CD14-positive monocyte (primary cell): ENCODE data around the gene CPNE8. TPM values are rescaled to one million over a fixed set of nuclear protein-coding genes. Genes with fewer than 3 reads are reported as not detected.

Source experiments
- DNase-seq, 3 donors: peaks; one replicate each; pipeline ENCODE4 v3.0.0-alpha.2; 2011 to 2022
- H2AFZ ChIP-seq: 2 replicates; pipeline ENCODE4 v1.6.0; 2012; ENCODE audit warnings: mild to moderate bottlenecking, low read depth, low read length, inconsistent platforms; ENCODE audit not compliant: insufficient read depth, poor library complexity, severe bottlenecking
- H3K27ac ChIP-seq, 2 donors: 1 replicate in 1 of 2; 2 replicates in 1 of 2; pipeline ENCODE4 v1.5.1; 2012 to 2013; ENCODE audit warnings: low read length in 2 of 2, control low read depth in 1 of 2, inconsistent platforms in 1 of 2, low read depth in 1 of 2, mild to moderate bottlenecking in 1 of 2
- H3K27me3 ChIP-seq, 2 donors: one replicate each; pipeline versions ENCODE4 v1.6.0 to v1.6.1; 2011 to 2013; ENCODE audit warnings: low read length in 2 of 2; ENCODE audit not compliant: control insufficient read depth in 2 of 2, insufficient read depth in 2 of 2
- H3K36me3 ChIP-seq, 2 donors: replicated peaks in 1 of 2; 1 replicate in 1 of 2; 2 replicates in 1 of 2; pipeline versions ENCODE4 v1.5.1 to v1.6.1; 2012 to 2013; ENCODE audit warnings: low read length in 2 of 2, control low read depth in 1 of 2, inconsistent platforms in 1 of 2, mild to moderate bottlenecking in 1 of 2; ENCODE audit not compliant: insufficient read depth in 2 of 2, control insufficient read depth in 1 of 2
- H3K4me1 ChIP-seq, 2 donors: 1 replicate in 1 of 2; 2 replicates in 1 of 2; pipeline versions ENCODE4 v1.5.1 to v1.6.1; 2012 to 2013; ENCODE audit warnings: low read length in 2 of 2, control low read depth in 1 of 2, inconsistent platforms in 1 of 2, mild to moderate bottlenecking in 1 of 2, moderate library complexity in 1 of 2; ENCODE audit not compliant: insufficient read depth in 2 of 2, control insufficient read depth in 1 of 2
- H3K4me2 ChIP-seq: replicated peaks from 2 replicates; pipeline ENCODE3; 2012; ENCODE audit warnings: low read length, moderate library complexity, mild to moderate bottlenecking; ENCODE audit not compliant: poor library complexity, severe bottlenecking; ENCODE audit errors: extremely low read depth
- H3K4me3 ChIP-seq, 3 experiments: fragments of 200-600 bp in 1 of 3; sonication (generic) in 1 of 3; replicated peaks in 1 of 3; 1 replicate in 2 of 3; 2 replicates in 1 of 3; pipeline ENCODE4 v1.5.1; 2011 to 2013; ENCODE audit warnings: low read length in 3 of 3, mild to moderate bottlenecking in 3 of 3, control low read depth in 2 of 3, low read depth in 2 of 3, inconsistent platforms in 1 of 3, moderate library complexity in 1 of 3
- H3K79me2 ChIP-seq: 2 replicates; pipeline ENCODE4 v1.6.0; 2012; ENCODE audit warnings: mild to moderate bottlenecking, control low read depth, inconsistent platforms, low read length, moderate library complexity; ENCODE audit not compliant: insufficient read depth
- H3K9ac ChIP-seq: 2 replicates; pipeline ENCODE4 v1.6.0; 2017; ENCODE audit warnings: low read length, mild to moderate bottlenecking; ENCODE audit not compliant: insufficient read depth, poor library complexity, severe bottlenecking
- H3K9me3 ChIP-seq, 2 donors: replicated peaks in 1 of 2; 1 replicate in 1 of 2; 2 replicates in 1 of 2; pipeline versions ENCODE4 v1.5.1 to v1.6.1; 2012 to 2013; ENCODE audit warnings: low read length in 2 of 2, control low read depth in 1 of 2; ENCODE audit not compliant: control insufficient read depth in 1 of 2, insufficient read depth in 1 of 2
- H4K20me1 ChIP-seq: 2 replicates; pipeline ENCODE4 v1.6.0; 2012; ENCODE audit warnings: mild to moderate bottlenecking, low read length, control low read depth, moderate library complexity; ENCODE audit not compliant: insufficient read depth
- H3K27ac Mint-ChIP-seq, 7 donors: one replicate each; pipeline ENCODE4 v1.8.0; 2020; ENCODE audit warnings: mild to moderate bottlenecking in 7 of 7, mixed read lengths in 7 of 7, moderate library complexity in 6 of 7, inconsistent platforms in 2 of 7
- H3K27me3 Mint-ChIP-seq, 3 donors: one replicate each; pipeline ENCODE4 v1.8.0; 2021 to 2022; ENCODE audit warnings: low read depth in 3 of 3, mild to moderate bottlenecking in 3 of 3, mixed read lengths in 3 of 3, moderate library complexity in 3 of 3, inconsistent platforms in 1 of 3
- H3K36me3 Mint-ChIP-seq, 2 donors: one replicate each; pipeline ENCODE4 v1.8.0; 2020; ENCODE audit warnings: mixed read lengths in 2 of 2, inconsistent platforms in 1 of 2, mild to moderate bottlenecking in 1 of 2
- H3K4me1 Mint-ChIP-seq: one replicate; pipeline ENCODE4 v1.8.0; 2020; ENCODE audit warnings: mild to moderate bottlenecking, mixed read lengths
- H3K4me3 Mint-ChIP-seq, 2 donors: one replicate each; pipeline ENCODE4 v1.8.0; 2020; ENCODE audit warnings: mild to moderate bottlenecking in 2 of 2, mixed read lengths in 2 of 2, moderate library complexity in 1 of 2
- H3K9me3 Mint-ChIP-seq, 7 donors: one replicate each; pipeline ENCODE4 v1.8.0; 2020 to 2022; ENCODE audit warnings: mixed read lengths in 7 of 7, mild to moderate bottlenecking in 6 of 7, moderate library complexity in 6 of 7, inconsistent platforms in 2 of 7
- WGBS: methylation state at CpG from one replicate; pipeline ENCODE4 v1.1.5; 2013; ENCODE audit warnings: missing lambda C conversion rate; ENCODE audit not compliant: insufficient coverage; 5-methylcytosine and 5-hydroxymethylcytosine counted together
- intact Hi-C, 2 donors: fragments of 100-400 bp; cut with micrococcal nuclease; formaldehyde crosslinking; loops; one replicate each; pipeline versions ENCODE4 v1.15.0 to v1.15.1; 2023
- polyA plus RNA-seq, 3 donors: library from polyadenylated mRNA; depleted of rRNA in 1 of 3; unstranded in 2 of 3; stranded (reverse) in 1 of 3; fragments of 300-500 nt in 2 of 3; fragments of >200 nt in 1 of 3; fragmentation: Illumina TruSeq in 2 of 3; gene quantifications; 1 replicate in 2 of 3; 2 replicates in 1 of 3; pipeline ENCODE4 v1.2.3, GENCODE V29; 2012 to 2021
- TF ChIP-seq, protein P1 (sequence below): fragments of 200-600 bp; IDR thresholded peaks from one replicate; pipeline ENCODE4 v1.8.0; 2022; ENCODE audit warnings: antibody characterized with exemption, mild to moderate bottlenecking

CPNE8 gene
- polyA plus RNA-seq, 3 donors, result 15.2 to 22.5 (median 19.0) TPM

DNA sequence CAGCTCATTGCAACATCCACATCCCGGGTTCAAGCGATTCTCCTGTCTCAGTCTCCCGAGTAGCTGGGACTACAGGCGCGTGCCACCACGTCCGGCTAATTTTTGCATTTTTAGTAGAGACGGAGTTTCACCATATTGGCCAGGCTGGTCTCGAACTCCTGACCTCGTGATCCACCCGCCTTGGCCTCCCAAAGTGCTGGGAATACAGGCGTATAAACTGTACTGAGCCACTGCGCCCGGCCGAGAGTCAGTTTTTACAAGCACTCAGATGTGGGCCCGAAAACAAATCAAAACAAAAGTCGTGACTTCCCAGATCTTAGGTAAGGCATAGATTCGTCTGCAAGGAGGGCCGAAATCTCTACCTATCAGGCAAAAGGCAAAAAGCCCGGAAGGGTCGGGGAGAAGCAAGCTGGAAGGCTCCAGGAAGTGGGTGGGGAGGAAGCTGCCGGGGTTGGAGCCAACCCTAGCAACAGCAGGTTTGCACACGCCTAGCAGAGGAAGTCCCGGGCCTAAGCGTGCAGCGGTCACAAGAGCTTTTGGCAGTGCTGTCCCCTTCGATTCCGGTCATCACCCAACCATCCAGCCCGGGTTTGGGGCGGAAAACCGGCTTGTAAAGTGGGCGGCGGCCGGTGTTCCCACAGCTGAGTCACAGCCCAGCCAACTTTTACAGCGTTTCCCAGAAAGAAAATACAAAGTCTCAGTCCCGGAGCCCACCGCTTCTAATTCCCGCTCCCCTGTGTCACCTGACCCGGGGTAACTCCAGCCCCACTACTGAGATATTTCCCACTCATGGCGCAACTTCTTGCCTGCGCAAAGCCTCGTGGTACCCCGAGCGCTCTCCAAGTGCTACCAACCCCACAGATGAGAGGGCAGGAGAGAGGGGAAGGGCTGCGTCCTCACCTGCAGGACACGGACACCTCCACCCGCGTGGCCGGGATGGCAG, 583 bp downstream of the CPNE8 start:
- H3K9me3 ChIP-seq, result no peaks in the 10 kb centered on the region
- H3K4me1 Mint-ChIP-seq, result peaks cover 45% of the 10 kb centered on the region
- peak overlapping the region; percentile 97 to 99 (median 98) for H3K27ac Mint-ChIP-seq
- H3K27me3 ChIP-seq, result no peaks in the 10 kb centered on the region
- H3K9ac ChIP-seq, result peak overlapping the region; percentile 97
- TF ChIP-seq, protein P1, sequence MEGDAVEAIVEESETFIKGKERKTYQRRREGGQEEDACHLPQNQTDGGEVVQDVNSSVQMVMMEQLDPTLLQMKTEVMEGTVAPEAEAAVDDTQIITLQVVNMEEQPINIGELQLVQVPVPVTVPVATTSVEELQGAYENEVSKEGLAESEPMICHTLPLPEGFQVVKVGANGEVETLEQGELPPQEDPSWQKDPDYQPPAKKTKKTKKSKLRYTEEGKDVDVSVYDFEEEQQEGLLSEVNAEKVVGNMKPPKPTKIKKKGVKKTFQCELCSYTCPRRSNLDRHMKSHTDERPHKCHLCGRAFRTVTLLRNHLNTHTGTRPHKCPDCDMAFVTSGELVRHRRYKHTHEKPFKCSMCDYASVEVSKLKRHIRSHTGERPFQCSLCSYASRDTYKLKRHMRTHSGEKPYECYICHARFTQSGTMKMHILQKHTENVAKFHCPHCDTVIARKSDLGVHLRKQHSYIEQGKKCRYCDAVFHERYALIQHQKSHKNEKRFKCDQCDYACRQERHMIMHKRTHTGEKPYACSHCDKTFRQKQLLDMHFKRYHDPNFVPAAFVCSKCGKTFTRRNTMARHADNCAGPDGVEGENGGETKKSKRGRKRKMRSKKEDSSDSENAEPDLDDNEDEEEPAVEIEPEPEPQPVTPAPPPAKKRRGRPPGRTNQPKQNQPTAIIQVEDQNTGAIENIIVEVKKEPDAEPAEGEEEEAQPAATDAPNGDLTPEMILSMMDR, result no peak
- peaks cover 0 to 2% (median 2%) of the 10 kb centered on the region in 3 donors for H3K27me3 Mint-ChIP-seq
- H2AFZ ChIP-seq, result peak overlapping the region; percentile 94
- H4K20me1 ChIP-seq, result peaks cover 31% of the 10 kb centered on the region
- peak overlapping the region; percentile 97 for H3K4me2 ChIP-seq
- peaks cover 0 to 2% (median 0%) of the 10 kb centered on the region in 7 donors for H3K9me3 Mint-ChIP-seq
- peak overlapping the region; percentile 76 to 98 (median 97) for H3K4me3 ChIP-seq
- peak; percentile 89 to 96 (median 92) for DNase-seq
- peak overlapping the region; percentile 97 to 98 for H3K4me3 Mint-ChIP-seq
- 12% methylated on average over 35 of the region's 49 CpGs for WGBS
- peaks cover 63% of the 10 kb centered on the region for H3K79me2 ChIP-seq
- intact Hi-C loops, result loop anchor here in 1 of 2 donors (5.0 to 10.0 kb wide), 2 partner anchors 330 to 588 kb away; partner anchors contain the start of gene ALG10B
- H3K36me3 Mint-ChIP-seq, result peaks cover 3 to 5% of the 10 kb centered on the region in 2 donors
- H3K36me3 ChIP-seq, result no peaks in the 10 kb centered on the region
- H3K27ac ChIP-seq, result peak overlapping the region; percentile 100
- peaks cover 30 to 35% of the 10 kb centered on the region in 2 donors for H3K4me1 ChIP-seq

DNA sequence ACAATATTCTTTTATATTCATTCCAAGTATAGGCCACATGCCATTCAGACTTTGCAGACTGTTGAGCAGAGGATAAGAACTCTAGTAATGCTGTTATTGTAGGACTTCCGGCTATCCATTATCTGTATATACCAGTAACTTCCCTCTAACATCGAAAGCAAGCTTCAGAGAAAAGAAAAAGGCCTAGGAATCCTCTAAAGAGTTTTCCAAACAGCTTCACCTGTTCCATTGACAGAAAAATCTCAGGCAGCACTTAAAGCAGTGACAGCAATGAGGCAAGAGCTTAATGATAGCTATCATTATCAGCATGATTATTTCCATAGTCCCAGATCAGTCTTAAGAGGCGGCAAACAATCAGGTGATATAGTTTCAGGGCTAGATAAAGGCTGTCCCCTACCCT, 1.8 kb downstream of the CPNE8 start:
- TF ChIP-seq, protein P1, result no peak
- Histone ChIP-seq H3K27me3 (no peaks in the 10 kb centered on the region), H3K4me3 (peak overlapping the region in 1 of 3 experiments; percentile 98), H3K27ac (peak overlapping the region in 1 of 2 donors; percentile 100), H3K9me3 (no peaks in the 10 kb centered on the region), H3K9ac (no peak overlapping the region), H2AFZ (peak overlapping the region; percentile 94), H3K4me2 (peak overlapping the region; percentile 97), H3K4me1 (peaks cover 30 to 35% of the 10 kb centered on the region in 2 donors), H3K36me3 (no peaks in the 10 kb centered on the region), H3K79me2 (peaks cover 75% of the 10 kb centered on the region), H4K20me1 (peaks cover 43% of the 10 kb centered on the region)
- Mint-ChIP-seq H3K4me1 (peaks cover 47% of the 10 kb centered on the region), H3K27me3 (peaks cover 0 to 2% (median 2%) of the 10 kb centered on the region in 3 donors), H3K4me3 (peak overlapping the region; percentile 97 to 98), H3K36me3 (peaks cover 5% of the 10 kb centered on the region in 2 donors), H3K9me3 (peaks cover 0 to 2% (median 0%) of the 10 kb centered on the region in 7 donors), H3K27ac (peak overlapping the region in 6 of 7 donors; percentile 19 to 99 (median 98))
- intact Hi-C loops, result loop anchor here in 1 of 2 donors (10.0 kb wide), 1 partner anchor 329 kb away; no protein-coding TSS in a partner anchor
- DNase-seq, result peak in 2 of 3 donors; percentile 6 to 21
- WGBS, result no CpG with 5 or more reads among the region's 3 CpGs
